Lung (tissue), 12 donors: ENCODE measurements around the gene ADAM22. TPM values are rescaled to one million over a fixed set of nuclear protein-coding genes. Genes with fewer than 3 reads are reported as not detected.

Experiments
- ATAC-seq: fragments of 200-7000 bp; cut with Tn5 transposase; one replicate; pipeline ENCODE4 v1.9.1; 2020; ENCODE audit warnings: moderate number of reproducible peaks; ENCODE audit not compliant: insufficient read depth, low FRiP score
- DNase-seq, 3 donors: peaks; one replicate each; pipeline ENCODE4 v3.0.0-alpha.2; 2013 to 2017
- H3K27ac ChIP-seq, 2 donors: one replicate each; pipeline ENCODE4 v1.5.1; 2013; ENCODE audit warnings: mild to moderate bottlenecking in 2 of 2, moderate library complexity in 2 of 2, control low read depth in 1 of 2, inconsistent platforms in 1 of 2, low read depth in 1 of 2, low read length in 1 of 2
- H3K27me3 ChIP-seq, 3 donors: one replicate each; pipeline ENCODE4 v1.5.1; 2013; ENCODE audit warnings: low read length in 2 of 3; ENCODE audit not compliant: control insufficient read depth in 3 of 3, insufficient read depth in 3 of 3
- H3K36me3 ChIP-seq, 4 donors: one replicate each; pipeline ENCODE4 v1.5.1; 2013; ENCODE audit warnings: low read length in 4 of 4, mild to moderate bottlenecking in 1 of 4, moderate library complexity in 1 of 4; ENCODE audit not compliant: control insufficient read depth in 4 of 4, insufficient read depth in 4 of 4
- H3K4me1 ChIP-seq, 5 donors: one replicate each; pipeline ENCODE4 v1.5.1; 2013; ENCODE audit warnings: low read length in 5 of 5, mild to moderate bottlenecking in 2 of 5, moderate library complexity in 1 of 5; ENCODE audit not compliant: control insufficient read depth in 5 of 5, insufficient read depth in 5 of 5
- H3K4me3 ChIP-seq: one replicate; pipeline ENCODE4 v1.5.1; 2013; ENCODE audit warnings: mild to moderate bottlenecking, control low read depth, moderate library complexity
- H3K9ac ChIP-seq, 2 donors: one replicate each; pipeline ENCODE4 v1.5.1; 2013; ENCODE audit warnings: low read length in 2 of 2, control low read depth in 1 of 2; ENCODE audit not compliant: insufficient read depth in 1 of 2
- H3K9me3 ChIP-seq, 4 donors: one replicate each; pipeline ENCODE4 v1.5.1; 2013; ENCODE audit warnings: low read length in 3 of 4, mild to moderate bottlenecking in 1 of 4, moderate library complexity in 1 of 4; ENCODE audit not compliant: control insufficient read depth in 4 of 4, insufficient read depth in 3 of 4
- CTCF ChIP-seq: IDR thresholded peaks from 2 replicates; pipeline ENCODE4 v1.5.1; 2012; ENCODE audit warnings: mild to moderate bottlenecking; ENCODE audit errors: control extremely low read depth, extremely low read depth
- WGBS, 2 donors: extraction: QIAGEN DNeasy Blood & Tissue Kit; methylation state at CpG; one replicate each; pipeline ENCODE4 v1.1.7; 2013; 5-methylcytosine and 5-hydroxymethylcytosine counted together
- polyA plus RNA-seq, 2 donors: library from polyadenylated mRNA; stranded (reverse); fragments of 200-250 nt; gene quantifications; one replicate each; pipeline ENCODE4 v1.2.1, GENCODE V29; 2013
- total RNA-seq, 2 donors: library from RNA; depleted of rRNA in 1 of 2; stranded (reverse); fragments of >200 nt in 1 of 2; gene quantifications; one replicate each; pipeline ENCODE4 v1.2.1, GENCODE V29; 2014 to 2021
- donor health status: control.
- donor health status: control.
- donor health status: Bipolar disorder and iron deficiency.
- donor health status: healthy.
- donor health status: DM: yes; HTN: yes; CAD: no.

Gene ADAM22
- total and polyA plus RNA-seq, 4 donors, result 0.13 to 17.7 (median 0.97) TPM

GRCh38 chr7:88116235-88116795 lies 182.3 kb downstream of the ADAM22 start:
- Histone ChIP-seq H3K36me3 (no peaks in the 10 kb centered on the region), H3K4me3 (no peak overlapping the region), H3K27ac (no peak overlapping the region), H3K9me3 (no peaks in the 10 kb centered on the region), H3K4me1 (peaks cover 0 to 49% (median 0%) of the 10 kb centered on the region in 5 donors), H3K27me3 (no peaks in the 10 kb centered on the region), H3K9ac (no peak overlapping the region)
- DNase-seq, result peak in 1 of 3 donors; percentile 37
- no peak for ATAC-seq
- 60 to 74% methylated on average over 1 of the region's 1 CpG for WGBS, 2 donors
- TF ChIP-seq CTCF, result no peak

GRCh38 chr7:88117325-88117724 lies 183.3 kb downstream of the ADAM22 start:
- H3K9ac ChIP-seq, result no peak overlapping the region
- 73 to 77% methylated on average over 2 of the region's 2 CpGs for WGBS, 2 donors
- no peak overlapping the region for H3K27ac ChIP-seq
- H3K4me1 ChIP-seq, result peaks cover 0 to 44% (median 0%) of the 10 kb centered on the region in 5 donors
- TF ChIP-seq CTCF, result no peak
- H3K27me3 ChIP-seq, result no peaks in the 10 kb centered on the region
- no peaks in the 10 kb centered on the region for H3K36me3 ChIP-seq
- ATAC-seq, result no peak
- H3K9me3 ChIP-seq, result no peaks in the 10 kb centered on the region
- no peak for DNase-seq
- no peak overlapping the region for H3K4me3 ChIP-seq

- Histone ChIP-seq H3K27me3 (no peaks in the 10 kb centered on the region), H3K27ac (no peak overlapping the region), H3K9me3 (no peaks in the 10 kb centered on the region), H3K4me3 (no peak overlapping the region), H3K36me3 (no peaks in the 10 kb centered on the region), H3K4me1 (peaks cover 0 to 13% (median 0%) of the 10 kb centered on the region in 5 donors), H3K9ac (no peak overlapping the region)
- 84 to 85% methylated on average over 2 of the region's 2 CpGs for WGBS, 2 donors
- DNase-seq, result no peak
- no peak for ATAC-seq
- TF ChIP-seq CTCF, result no peak
Observed at GRCh38 chr7:88121335-88121734, 187.3 kb downstream of the ADAM22 start.
